Activated CD8-positive, alpha-beta memory T cell treated with anti-CD3 and anti-CD28 coated beads, Interleukin-2, amount 10 ng/mL, durations not matched to agents 7 days and 5 days (primary cell): ENCODE measurements around the gene SFXN1. TPM values are rescaled to one million over a fixed set of nuclear protein-coding genes. Genes with fewer than 3 reads are reported as not detected.
"Not testable (repeated sequence)": the region's sequence is repeated elsewhere in the genome, so short reads cannot be mapped to it uniquely, and the experiment has no call there.

Experiments used
- ATAC-seq: fragments of 150-1000 bp; cut with Tn5 transposase; one replicate; pipeline ENCODE4 v1.10.0; 2021; ENCODE audit warnings: moderate library complexity
- CTCF ChIA-PET: fragments of 350-600 bp; sonication (Branson Sonifier 250); formaldehyde crosslinking; loops from one replicate; lab custom pipeline; 2021; ENCODE audit warnings: antibody characterized with exemption; lab: Charles Lee
- DNase-seq: peaks from one replicate; pipeline ENCODE4 v3.0.0-alpha.2; 2020
- H3K27ac Mint-ChIP-seq: one replicate; pipeline ENCODE4 v1.8.0; 2021; ENCODE audit warnings: mild to moderate bottlenecking, mixed read lengths
- H3K27me3 Mint-ChIP-seq: one replicate; pipeline ENCODE4 v1.8.0; 2021; ENCODE audit warnings: mixed read lengths
- H3K36me3 Mint-ChIP-seq: one replicate; pipeline ENCODE4 v1.8.0; 2021; ENCODE audit warnings: mild to moderate bottlenecking, mixed read lengths
- H3K4me1 Mint-ChIP-seq: one replicate; pipeline ENCODE4 v1.8.0; 2021; ENCODE audit warnings: mixed read lengths
- H3K4me3 Mint-ChIP-seq: one replicate; pipeline ENCODE4 v1.8.0; 2021; ENCODE audit warnings: mild to moderate bottlenecking, moderate library complexity, mixed read lengths
- H3K9me3 Mint-ChIP-seq: one replicate; pipeline ENCODE4 v1.8.0; 2022; ENCODE audit warnings: low read depth, mixed read lengths
- total RNA-seq, 2 experiments: library from RNA; stranded (reverse); gene quantifications; one replicate each; pipeline ENCODE4 v1.2.3, GENCODE V29; 2021

The SFXN1 gene
- total RNA-seq, 2 experiments from 2014 or later = 174 to 230 TPM

GRCh38 chr5:175517824-175518450 lies 39.6 kb downstream of the SFXN1 start:
- peak overlapping the region; percentile 82 for H3K27ac Mint-ChIP-seq
- H3K36me3 Mint-ChIP-seq = peaks cover 84% of the 10 kb centered on the region
- CTCF ChIA-PET = interaction anchor here (1.6 to 3.0 kb wide), 3 partner anchors 9 to 53 kb away, joined by 4 to 13 read pairs (median 5); no protein-coding TSS in a partner anchor
- peak overlapping the region; percentile 37 for H3K4me3 Mint-ChIP-seq
- peak; percentile 83 for DNase-seq
- H3K4me1 Mint-ChIP-seq = peaks cover 70% of the 10 kb centered on the region
- H3K9me3 Mint-ChIP-seq = peaks cover 4% of the 10 kb centered on the region
- ATAC-seq = peak; percentile 59
- H3K27me3 Mint-ChIP-seq = no peaks in the 10 kb centered on the region

- DNase-seq (no peak), ATAC-seq (no peak)
- peaks cover 84% of the 10 kb centered on the region for H3K36me3 Mint-ChIP-seq
- CTCF ChIA-PET = no interaction called here
- H3K27ac Mint-ChIP-seq = peak overlapping the region; percentile 66
- H3K9me3 Mint-ChIP-seq = peaks cover 4% of the 10 kb centered on the region
- H3K4me3 Mint-ChIP-seq = no peak overlapping the region
- H3K4me1 Mint-ChIP-seq = peaks cover 73% of the 10 kb centered on the region
- H3K27me3 Mint-ChIP-seq = no peaks in the 10 kb centered on the region
Measured at GRCh38 chr5:175519006-175519405, 40.6 kb downstream of the SFXN1 start.

GRCh38 chr5:175520321-175520720 lies 42.0 kb downstream of the SFXN1 start:
- Mint-ChIP-seq H3K4me3 (peak overlapping the region; percentile 31), H3K27ac (peak overlapping the region; percentile 82), H3K36me3 (peaks cover 84% of the 10 kb centered on the region), H3K27me3 (no peaks in the 10 kb centered on the region), H3K9me3 (peaks cover 4% of the 10 kb centered on the region), H3K4me1 (peaks cover 81% of the 10 kb centered on the region)
- DNase-seq (peak; percentile 54), ATAC-seq (no peak)
- CTCF ChIA-PET = interaction anchor here (1.1 to 1.4 kb wide), 2 partner anchors 13 to 14 kb away, joined by 3 to 4 read pairs; no protein-coding TSS in a partner anchor

GRCh38 chr5:175520873-175521272 lies 42.5 kb downstream of the SFXN1 start:
- ATAC-seq = peak; percentile 13
- peaks cover 80% of the 10 kb centered on the region for H3K4me1 Mint-ChIP-seq
- peak overlapping the region; percentile 31 for H3K4me3 Mint-ChIP-seq
- H3K27me3 Mint-ChIP-seq = no peaks in the 10 kb centered on the region
- H3K27ac Mint-ChIP-seq = peak overlapping the region; percentile 82
- CTCF ChIA-PET = interaction anchor here (1.1 to 1.4 kb wide), 2 partner anchors 13 to 14 kb away, joined by 3 to 4 read pairs; no protein-coding TSS in a partner anchor
- H3K36me3 Mint-ChIP-seq = peaks cover 79% of the 10 kb centered on the region
- peaks cover 4% of the 10 kb centered on the region for H3K9me3 Mint-ChIP-seq
- DNase-seq = no peak

- Mint-ChIP-seq H3K4me3 (peak overlapping the region; percentile 31), H3K27ac (peak overlapping the region; percentile 82), H3K4me1 (peaks cover 81% of the 10 kb centered on the region), H3K9me3 (peaks cover 4% of the 10 kb centered on the region), H3K27me3 (no peaks in the 10 kb centered on the region), H3K36me3 (peaks cover 81% of the 10 kb centered on the region)
- peak; percentile 61 for ATAC-seq
- CTCF ChIA-PET = interaction anchor here (1.3 to 1.4 kb wide), 2 partner anchors 9 to 13 kb away, joined by 3 to 6 read pairs; no protein-coding TSS in a partner anchor
- DNase-seq = peak; percentile 71
Measured at GRCh38 chr5:175521313-175521833, 43.0 kb downstream of the SFXN1 start.

- H3K36me3 Mint-ChIP-seq = peaks cover 74% of the 10 kb centered on the region
- H3K4me3 Mint-ChIP-seq = peak overlapping the region; percentile 39
- DNase-seq (no peak), ATAC-seq (no peak)
- CTCF ChIA-PET = interaction anchor here (0.6 to 3.4 kb wide), 2 partner anchors 11 to 130 kb away, joined by 3 to 18 read pairs; no protein-coding TSS in a partner anchor
- H3K27me3 Mint-ChIP-seq = no peaks in the 10 kb centered on the region
- peak overlapping the region; percentile 68 for H3K27ac Mint-ChIP-seq
- H3K9me3 Mint-ChIP-seq = peaks cover 1% of the 10 kb centered on the region
- peaks cover 66% of the 10 kb centered on the region for H3K4me1 Mint-ChIP-seq
Measured at GRCh38 chr5:175523292-175523691, 44.9 kb downstream of the SFXN1 start.

- CTCF ChIA-PET = interaction anchor here (2.7 to 3.4 kb wide), 2 partner anchors 10 to 176 kb away, joined by 6 to 18 read pairs; no protein-coding TSS in a partner anchor
- H3K9me3 Mint-ChIP-seq = no peaks in the 10 kb centered on the region
- DNase-seq (no peak), ATAC-seq (no peak)
- H3K27me3 Mint-ChIP-seq = no peaks in the 10 kb centered on the region
- H3K27ac Mint-ChIP-seq = peak overlapping the region; percentile 49
- H3K36me3 Mint-ChIP-seq = peaks cover 70% of the 10 kb centered on the region
- H3K4me1 Mint-ChIP-seq = peaks cover 58% of the 10 kb centered on the region
- no peak overlapping the region for H3K4me3 Mint-ChIP-seq
Measured at GRCh38 chr5:175524211-175524610, 45.9 kb downstream of the SFXN1 start.

- peaks cover 57% of the 10 kb centered on the region for H3K36me3 Mint-ChIP-seq
- no peak overlapping the region for H3K4me3 Mint-ChIP-seq
- ATAC-seq = no peak
- no peak for DNase-seq
- H3K4me1 Mint-ChIP-seq = peaks cover 33% of the 10 kb centered on the region
- CTCF ChIA-PET = interaction anchor here (1.2 to 2.8 kb wide), 6 partner anchors 9 to 203 kb away, joined by 3 to 9 read pairs (median 4); no protein-coding TSS in a partner anchor
- H3K9me3 Mint-ChIP-seq = no peaks in the 10 kb centered on the region
- H3K27ac Mint-ChIP-seq = no peak overlapping the region
- no peaks in the 10 kb centered on the region for H3K27me3 Mint-ChIP-seq
Measured at GRCh38 chr5:175526691-175527090, 48.3 kb downstream of the SFXN1 start.

GRCh38 chr5:175531361-175531760 lies 53.0 kb downstream of the SFXN1 start:
- H3K27me3 Mint-ChIP-seq = no peaks in the 10 kb centered on the region
- H3K27ac Mint-ChIP-seq = no peak overlapping the region
- CTCF ChIA-PET = interaction anchor here (1.5 to 3.0 kb wide), 5 partner anchors 9 to 187 kb away, joined by 3 to 11 read pairs (median 6); no protein-coding TSS in a partner anchor
- no peak overlapping the region for H3K4me3 Mint-ChIP-seq
- ATAC-seq (no peak), DNase-seq (no peak)
- H3K4me1 Mint-ChIP-seq = peaks cover 21% of the 10 kb centered on the region
- no peaks in the 10 kb centered on the region for H3K9me3 Mint-ChIP-seq
- H3K36me3 Mint-ChIP-seq = peaks cover 26% of the 10 kb centered on the region

GRCh38 chr5:175534070-175534932 lies 55.9 kb downstream of the SFXN1 start:
- CTCF ChIA-PET = interaction anchor here (0.7 to 4.6 kb wide), 54 partner anchors 8 to 813 kb away, joined by 3 to 74 read pairs (median 4); partner anchors contain the start of gene HRH2
- no peaks in the 10 kb centered on the region for H3K9me3 Mint-ChIP-seq

GRCh38 chr5:175535331-175535730 lies 57.0 kb downstream of the SFXN1 start:
- not testable (repeated sequence) for ATAC-seq, H3K27me3 Mint-ChIP-seq, H3K4me3 Mint-ChIP-seq, DNase-seq, H3K9me3 Mint-ChIP-seq, H3K27ac Mint-ChIP-seq, H3K36me3 Mint-ChIP-seq
- CTCF ChIA-PET = interaction anchor here (1.1 to 4.6 kb wide), 14 partner anchors 15 to 194 kb away, joined by 3 to 74 read pairs (median 8); partner anchors contain the start of gene HRH2
- peaks cover 28% of the 10 kb centered on the region for H3K4me1 Mint-ChIP-seq

More at GRCh38 chr5:175534070-175534932, 55.9 kb downstream of the SFXN1 start:
- DNase-seq (peak; percentile 86), ATAC-seq (peak; percentile 100)
- peak overlapping the region; percentile 20 for H3K27ac Mint-ChIP-seq
- H3K4me1 Mint-ChIP-seq = peaks cover 28% of the 10 kb centered on the region
- no peak overlapping the region for H3K4me3 Mint-ChIP-seq
- H3K27me3 Mint-ChIP-seq = peaks cover 3% of the 10 kb centered on the region
- peaks cover 9% of the 10 kb centered on the region for H3K36me3 Mint-ChIP-seq

- CTCF ChIA-PET = interaction anchor here (1.7 to 4.6 kb wide), 4 partner anchors 160 to 183 kb away, joined by 5 to 74 read pairs (median 53); no protein-coding TSS in a partner anchor
- H3K4me1 Mint-ChIP-seq = peaks cover 28% of the 10 kb centered on the region
- no peak overlapping the region for H3K4me3 Mint-ChIP-seq
- H3K27me3 Mint-ChIP-seq = peaks cover 7% of the 10 kb centered on the region
- no peak overlapping the region for H3K27ac Mint-ChIP-seq
- no peak for ATAC-seq
- no peaks in the 10 kb centered on the region for H3K9me3 Mint-ChIP-seq
- peaks cover 6% of the 10 kb centered on the region for H3K36me3 Mint-ChIP-seq
- no peak for DNase-seq
Measured at GRCh38 chr5:175535796-175536195, 57.4 kb downstream of the SFXN1 start.
